Mucosa of stomach (tissue), 1 donor: ENCODE data around the gene TMEM138.

Experiments
- H3K27me3 ChIP-seq: one replicate; pipeline ENCODE4 v1.7.0; 2013; ENCODE audit warnings: mild to moderate bottlenecking, low read length; ENCODE audit not compliant: control insufficient read depth, insufficient read depth
- H3K36me3 ChIP-seq: one replicate; pipeline ENCODE4 v1.7.0; 2013; ENCODE audit warnings: low read length; ENCODE audit not compliant: control insufficient read depth, insufficient read depth
- H3K4me1 ChIP-seq: one replicate; pipeline ENCODE4 v1.7.0; 2013; ENCODE audit warnings: mild to moderate bottlenecking, low read length; ENCODE audit not compliant: control insufficient read depth, insufficient read depth
- H3K4me3 ChIP-seq: one replicate; pipeline ENCODE4 v1.7.0; 2013; ENCODE audit warnings: low read length
- H3K9ac ChIP-seq: one replicate; pipeline ENCODE4 v1.7.0; 2013; ENCODE audit warnings: mild to moderate bottlenecking, low read length, moderate library complexity
- H3K9me3 ChIP-seq: one replicate; pipeline ENCODE4 v1.7.0; 2013; ENCODE audit warnings: mild to moderate bottlenecking, low read length, moderate library complexity; ENCODE audit not compliant: control insufficient read depth
- donor health status: Pancreatic carcinoma.

The TMEM138 gene

DNA sequence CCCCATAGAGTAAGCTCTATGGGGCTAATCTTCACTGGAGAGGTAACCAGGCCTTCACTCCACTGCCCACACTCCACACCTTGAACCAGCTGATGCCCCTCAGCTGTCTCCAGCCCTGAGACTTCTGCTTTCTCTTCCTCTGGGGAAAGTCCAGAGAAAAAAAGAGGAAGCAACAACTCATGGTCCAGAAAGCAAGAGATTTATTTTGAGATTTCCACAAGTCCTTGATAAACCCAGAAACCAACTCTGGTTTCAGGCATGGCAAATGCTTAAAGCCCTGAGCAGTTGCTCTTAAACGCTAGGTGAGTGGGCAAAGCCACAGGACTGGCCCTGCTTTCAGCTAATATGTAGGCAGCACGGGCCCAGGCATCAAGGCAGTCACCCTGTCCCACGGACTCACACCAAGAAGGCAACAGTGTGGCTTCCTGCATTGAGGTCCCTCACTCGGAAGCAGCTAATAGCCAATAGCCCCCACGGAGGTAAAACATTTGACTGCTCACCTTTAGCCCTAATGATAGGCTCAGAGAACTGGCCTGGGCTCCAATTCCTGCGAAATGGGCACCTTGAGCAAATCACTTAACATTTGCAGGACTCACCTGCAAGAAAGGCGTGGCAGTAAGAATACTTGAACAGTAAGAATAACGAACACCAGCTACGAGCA is 4.8 kb upstream of the TMEM138 start:
- Histone ChIP-seq H3K4me1 (peaks cover 6% of the 10 kb centered on the region), H3K4me3 (no peak overlapping the region), H3K27me3 (no peaks in the 10 kb centered on the region), H3K9me3 (no peaks in the 10 kb centered on the region), H3K9ac (no peak overlapping the region), H3K36me3 (peaks cover 6% of the 10 kb centered on the region)

DNA sequence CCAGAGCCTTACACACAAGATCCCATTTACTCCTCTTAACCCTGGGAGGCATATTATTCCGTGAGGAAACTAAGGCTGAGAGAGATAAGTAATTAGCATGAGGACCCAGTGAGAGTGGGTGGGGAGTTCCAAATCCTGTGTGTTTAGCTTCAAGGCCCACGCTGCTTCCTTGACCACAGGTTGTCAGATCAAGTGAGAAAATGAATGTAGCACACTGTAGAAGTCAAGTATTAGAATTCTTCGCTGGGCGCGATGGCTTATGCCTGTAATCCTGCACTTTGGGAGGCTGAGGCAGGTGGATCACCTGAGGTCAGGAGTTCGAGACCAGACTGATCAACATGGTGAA is 4.3 kb upstream of the TMEM138 start:
- H3K4me1 ChIP-seq, result peaks cover 7% of the 10 kb centered on the region
- no peak overlapping the region for H3K9ac ChIP-seq
- no peaks in the 10 kb centered on the region for H3K9me3 ChIP-seq
- no peaks in the 10 kb centered on the region for H3K27me3 ChIP-seq
- peaks cover 5% of the 10 kb centered on the region for H3K36me3 ChIP-seq
- H3K4me3 ChIP-seq, result no peak overlapping the region

DNA sequence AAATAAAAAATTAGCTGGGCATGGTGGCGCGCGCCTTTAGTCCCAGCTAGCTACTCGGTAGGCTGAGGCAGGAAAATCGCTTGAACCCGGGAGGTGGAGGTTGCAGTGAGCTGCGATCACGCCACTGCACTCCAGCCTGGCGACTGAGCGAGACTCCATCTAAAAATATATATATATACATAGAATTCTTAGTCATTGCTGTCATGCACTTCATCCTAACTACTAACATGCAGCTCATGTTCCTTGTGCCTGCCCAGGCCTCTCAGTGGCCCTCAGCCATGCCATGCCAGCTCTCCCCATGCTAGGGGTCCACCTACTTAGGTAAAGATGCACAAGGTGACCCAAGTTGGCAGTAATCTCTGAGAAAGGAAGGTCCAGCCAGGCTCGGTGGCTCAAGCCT is 3.6 kb upstream of the TMEM138 start:
- Histone ChIP-seq H3K9ac (no peak overlapping the region), H3K27me3 (no peaks in the 10 kb centered on the region), H3K4me1 (peaks cover 14% of the 10 kb centered on the region), H3K36me3 (no peaks in the 10 kb centered on the region), H3K4me3 (no peak overlapping the region), H3K9me3 (no peaks in the 10 kb centered on the region)

DNA sequence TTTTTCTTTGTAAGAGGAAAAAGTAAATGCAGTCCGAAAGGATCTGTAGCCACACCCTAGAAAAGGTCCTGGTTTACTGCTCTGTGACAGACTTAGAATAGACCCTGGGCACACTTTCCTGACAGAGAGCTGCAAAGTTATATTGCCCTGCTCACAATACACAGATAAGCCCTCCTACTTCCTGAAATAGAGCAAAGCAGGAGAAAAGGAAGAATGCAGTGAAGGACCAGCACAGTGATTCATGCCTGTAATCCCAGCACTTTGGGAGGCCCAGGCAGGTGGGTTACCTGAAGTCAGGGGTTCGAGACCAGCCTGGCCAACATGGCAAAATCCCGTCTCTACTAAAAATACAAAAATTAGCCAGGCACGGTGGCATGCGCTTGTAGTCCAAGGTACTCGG is 2.7 kb upstream of the TMEM138 start:
- Histone ChIP-seq H3K4me3 (no peak overlapping the region), H3K4me1 (peaks cover 17% of the 10 kb centered on the region), H3K27me3 (no peaks in the 10 kb centered on the region), H3K9me3 (no peaks in the 10 kb centered on the region), H3K9ac (no peak overlapping the region), H3K36me3 (no peaks in the 10 kb centered on the region)

DNA sequence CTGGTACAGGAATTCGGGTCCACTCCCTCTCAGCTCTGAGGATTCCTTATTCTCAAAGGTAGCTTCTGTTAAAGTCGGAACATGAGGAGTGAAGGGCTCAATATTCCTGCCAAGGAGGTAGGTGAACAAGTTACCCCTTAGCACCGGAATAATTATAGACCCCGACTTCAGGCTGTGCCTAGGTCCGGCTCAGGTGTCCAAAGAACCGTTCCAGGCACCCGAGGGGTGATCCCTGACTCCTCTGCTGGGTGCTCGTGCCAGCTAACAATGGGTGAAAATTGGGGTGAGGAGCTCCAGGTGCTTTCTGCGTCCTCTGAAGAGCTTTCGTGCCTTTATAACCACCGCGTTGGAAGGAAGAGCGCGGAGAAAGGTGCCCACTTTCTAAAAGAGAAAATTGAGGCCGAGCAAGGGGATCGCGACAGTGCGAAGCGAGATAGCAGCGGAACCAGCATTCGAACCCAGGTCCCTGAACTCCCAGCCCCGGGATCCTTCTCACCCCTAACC is 885 bp upstream of the TMEM138 start:
- Histone ChIP-seq H3K4me1 (peaks cover 17% of the 10 kb centered on the region), H3K9ac (peak overlapping the region; percentile 87), H3K27me3 (no peaks in the 10 kb centered on the region), H3K36me3 (no peaks in the 10 kb centered on the region), H3K4me3 (peak overlapping the region; percentile 66), H3K9me3 (no peaks in the 10 kb centered on the region)

DNA sequence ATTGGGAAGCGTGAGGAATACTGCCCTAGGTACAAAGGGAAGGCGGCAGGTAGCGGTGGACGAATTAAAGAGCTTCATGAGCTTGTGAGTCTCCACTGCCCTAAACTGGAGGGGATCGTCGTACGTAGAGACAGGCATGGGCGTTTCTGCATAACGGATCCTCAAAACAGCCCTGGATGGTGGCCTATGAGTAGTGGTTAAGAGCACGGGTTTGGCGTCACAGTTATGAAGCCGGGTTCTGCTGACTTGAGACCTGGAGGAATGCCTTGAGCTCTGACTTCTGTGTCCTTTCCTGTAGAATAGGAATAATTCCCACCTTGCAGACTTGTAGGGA is 335 bp downstream of the TMEM138 start:
- peak overlapping the region; percentile 87 for H3K9ac ChIP-seq
- peak overlapping the region; percentile 66 for H3K4me3 ChIP-seq
- no peaks in the 10 kb centered on the region for H3K27me3 ChIP-seq
- H3K4me1 ChIP-seq, result peaks cover 17% of the 10 kb centered on the region
- H3K9me3 ChIP-seq, result no peaks in the 10 kb centered on the region
- H3K36me3 ChIP-seq, result no peaks in the 10 kb centered on the region

DNA sequence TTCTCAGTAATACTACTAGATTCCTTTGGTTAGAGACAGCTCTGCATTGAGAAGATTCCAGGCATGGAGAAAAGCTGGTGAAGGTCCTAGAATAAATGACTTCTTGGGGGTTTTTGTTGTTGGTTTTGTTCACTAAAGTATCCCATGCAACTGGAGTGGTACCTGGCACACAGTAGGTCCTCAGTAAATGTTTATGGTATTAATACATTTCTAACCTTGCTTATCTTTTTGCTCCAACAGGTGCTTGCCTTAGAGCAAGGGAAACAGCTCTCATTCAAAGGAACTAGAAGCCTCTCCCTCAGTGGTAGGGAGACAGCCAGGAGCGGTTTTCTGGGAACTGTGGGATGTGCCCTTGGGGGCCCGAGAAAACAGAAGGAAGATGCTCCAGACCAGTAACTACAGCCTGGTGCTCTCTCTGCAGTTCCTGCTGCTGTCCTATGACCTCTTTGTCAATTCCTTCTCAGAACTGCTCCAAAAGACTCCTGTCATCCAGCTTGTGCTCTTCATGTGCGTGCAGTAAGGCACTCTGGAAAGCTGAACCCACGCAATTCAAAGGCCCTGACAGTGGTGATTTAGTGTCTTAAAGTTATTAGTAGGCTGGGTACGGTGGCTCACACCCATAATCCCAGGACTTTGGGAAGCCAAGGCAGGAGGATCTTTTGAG is 2.0 kb downstream of the TMEM138 start:
- H3K4me3 ChIP-seq, result no peak overlapping the region
- H3K36me3 ChIP-seq, result no peaks in the 10 kb centered on the region
- no peak overlapping the region for H3K9ac ChIP-seq
- no peaks in the 10 kb centered on the region for H3K27me3 ChIP-seq
- no peaks in the 10 kb centered on the region for H3K9me3 ChIP-seq
- H3K4me1 ChIP-seq, result peaks cover 17% of the 10 kb centered on the region

DNA sequence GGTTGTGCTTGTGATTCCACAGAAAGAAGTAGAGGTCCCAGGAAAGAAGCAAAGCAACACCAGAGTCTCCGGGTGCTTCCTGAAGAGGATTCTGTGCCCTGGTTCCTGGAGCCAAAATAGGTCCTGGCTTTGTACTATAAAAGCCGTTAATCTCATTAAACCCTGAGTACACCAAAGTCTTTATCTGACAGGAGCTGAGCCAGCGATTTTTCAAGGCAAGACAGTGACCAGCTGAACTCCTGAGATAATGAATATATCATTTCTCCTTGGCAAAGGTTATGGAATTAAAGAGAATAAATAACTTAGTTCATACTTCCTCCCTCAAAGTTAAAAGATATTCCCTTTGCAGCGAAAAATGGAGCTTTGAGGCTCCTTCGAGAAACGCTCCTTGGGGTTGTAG is 5.2 kb downstream of the TMEM138 start:
- no peak overlapping the region for H3K4me3 ChIP-seq
- H3K9me3 ChIP-seq, result no peaks in the 10 kb centered on the region
- H3K36me3 ChIP-seq, result no peaks in the 10 kb centered on the region
- peaks cover 11% of the 10 kb centered on the region for H3K4me1 ChIP-seq
- H3K9ac ChIP-seq, result no peak overlapping the region
- no peaks in the 10 kb centered on the region for H3K27me3 ChIP-seq

DNA sequence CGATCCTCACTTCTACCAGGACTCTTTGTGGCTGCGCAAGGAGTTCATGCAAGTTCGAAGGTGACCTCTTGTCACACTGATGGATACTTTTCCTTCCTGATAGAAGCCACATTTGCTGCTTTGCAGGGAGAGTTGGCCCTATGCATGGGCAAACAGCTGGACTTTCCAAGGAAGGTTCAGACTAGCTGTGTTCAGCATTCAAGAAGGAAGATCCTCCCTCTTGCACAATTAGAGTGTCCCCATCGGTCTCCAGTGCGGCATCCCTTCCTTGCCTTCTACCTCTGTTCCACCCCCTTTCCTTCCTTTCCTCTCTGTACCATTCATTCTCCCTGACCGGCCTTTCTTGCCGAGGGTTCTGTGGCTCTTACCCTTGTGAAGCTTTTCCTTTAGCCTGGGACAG is 6.5 kb downstream of the TMEM138 start:
- no peak overlapping the region for H3K9ac ChIP-seq
- no peaks in the 10 kb centered on the region for H3K9me3 ChIP-seq
- H3K4me1 ChIP-seq, result peaks cover 3% of the 10 kb centered on the region
- H3K4me3 ChIP-seq, result no peak overlapping the region
- no peaks in the 10 kb centered on the region for H3K36me3 ChIP-seq
- H3K27me3 ChIP-seq, result no peaks in the 10 kb centered on the region

DNA sequence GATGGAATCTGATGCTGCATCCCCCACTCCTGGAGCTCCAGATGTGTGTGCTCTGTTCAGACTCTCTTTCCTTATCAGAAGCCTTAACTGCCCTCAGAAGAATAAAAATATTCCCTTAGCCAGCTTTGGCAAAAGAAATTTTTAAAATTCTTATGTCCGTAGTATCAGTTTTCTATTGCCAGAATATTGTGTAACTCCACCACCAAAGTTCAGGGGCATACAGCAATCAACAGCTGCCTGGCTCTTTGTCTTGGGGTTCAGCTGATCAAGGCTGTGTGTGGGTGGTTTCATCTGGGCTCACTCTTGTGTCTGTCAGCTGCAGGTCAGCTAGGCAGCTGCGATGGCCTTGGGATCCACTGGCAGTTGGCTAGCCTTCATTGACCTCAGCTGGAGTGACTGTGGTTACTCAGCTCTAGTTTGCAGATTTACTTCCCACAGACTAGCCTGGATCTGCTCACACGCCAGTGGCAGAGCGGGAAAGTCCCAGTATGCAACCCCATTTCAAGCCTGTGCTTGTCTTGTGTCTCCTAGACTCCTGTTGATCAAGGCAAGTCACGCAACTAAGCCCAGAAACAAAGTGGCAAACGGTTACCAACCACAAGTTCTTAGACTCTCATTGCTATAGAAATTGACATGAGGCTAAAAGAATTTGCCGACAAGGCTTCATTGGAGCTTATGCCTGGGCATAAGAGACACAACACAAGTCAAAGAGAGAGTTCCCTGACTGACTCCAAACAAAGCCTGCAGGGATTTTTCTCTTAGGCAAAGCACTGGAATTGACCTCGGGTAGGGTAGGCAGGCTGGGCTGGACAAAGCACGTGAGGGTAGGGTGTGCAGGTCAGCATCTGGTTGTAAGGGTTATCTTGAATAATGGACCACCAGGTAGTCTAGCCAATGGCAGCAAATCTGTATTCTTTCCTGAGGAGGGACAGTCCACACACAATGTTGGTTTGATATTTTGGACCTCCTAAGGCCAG is 7.5 kb downstream of the TMEM138 start:
- H3K4me3 ChIP-seq, result no peak overlapping the region
- no peak overlapping the region for H3K9ac ChIP-seq
- no peaks in the 10 kb centered on the region for H3K27me3 ChIP-seq
- H3K9me3 ChIP-seq, result no peaks in the 10 kb centered on the region
- no peaks in the 10 kb centered on the region for H3K36me3 ChIP-seq
- H3K4me1 ChIP-seq, result no peaks in the 10 kb centered on the region

DNA sequence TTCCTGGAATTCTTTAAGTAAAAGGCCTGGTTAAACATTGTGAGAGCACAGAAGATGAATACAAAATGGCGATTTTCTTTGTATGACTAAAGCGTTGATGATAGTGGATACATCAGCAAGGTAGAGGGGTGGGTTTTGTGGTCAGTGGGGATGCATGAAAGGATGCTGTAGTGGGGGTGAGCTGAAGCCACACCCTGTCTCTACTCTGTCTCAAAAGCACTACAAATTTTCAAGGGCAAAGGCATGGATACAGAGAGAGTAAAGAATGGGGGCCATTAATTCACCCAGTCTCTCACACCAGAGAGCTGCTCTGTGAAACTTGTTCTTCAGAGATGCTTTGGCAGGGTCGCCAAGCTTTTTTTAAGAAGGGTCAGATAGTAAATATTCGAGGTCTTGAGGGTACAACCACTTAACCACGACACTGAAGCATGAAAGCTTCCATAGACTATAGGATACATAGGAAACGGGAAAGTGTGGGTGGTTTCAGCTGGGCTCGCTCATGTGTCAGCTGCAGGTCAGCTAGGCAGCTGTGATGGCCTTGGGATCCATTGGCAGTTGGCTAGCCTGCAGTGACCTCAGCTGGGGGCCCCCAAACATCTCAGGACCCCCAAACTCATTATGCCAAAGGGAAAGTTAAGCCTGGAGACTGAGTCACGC is 8.3 kb downstream of the TMEM138 start:
- Histone ChIP-seq H3K9ac (no peak overlapping the region), H3K27me3 (no peaks in the 10 kb centered on the region), H3K36me3 (no peaks in the 10 kb centered on the region), H3K4me1 (no peaks in the 10 kb centered on the region), H3K4me3 (no peak overlapping the region), H3K9me3 (no peaks in the 10 kb centered on the region)
